NCI-H2227 treated with DMSO at 0.1 percent for 48 hours (cell line): Measurements from ENCODE around the gene NSUN7.
A peak's percentile ranks its signal among the peaks of the same experiment; 100 is the strongest.
"Not testable (repeated sequence)": the region's sequence is repeated elsewhere in the genome, so short reads cannot be mapped to it uniquely, and the experiment has no call there.

Experiments used
- DNase-seq: peaks from one replicate; lab custom pipeline; 2025; lab: John Stamatoyannopoulos, UW

Gene NSUN7

GRCh38 chr4:40749717-40750460 is at the start of gene NSUN7:
Gene NSUN7 (plus strand): TSS chr4:40749955. CDS start chr4:40750694, 739 bp downstream.
- DNase-seq, result peak; percentile 55

- no peak for DNase-seq
Observed at GRCh38 chr4:40702137-40702799, 47.5 kb upstream of the NSUN7 start.

GRCh38 chr4:40702800-40703151 is 47.0 kb upstream of the NSUN7 start:
- no peak for DNase-seq

GRCh38 chr4:40704073-40704472 is 45.7 kb upstream of the NSUN7 start:
- DNase-seq, result no peak

GRCh38 chr4:40710484-40711254 is 39.1 kb upstream of the NSUN7 start:
- DNase-seq, result no peak

GRCh38 chr4:40713001-40713400 is 36.8 kb upstream of the NSUN7 start:
- not testable (repeated sequence) for DNase-seq

GRCh38 chr4:40713798-40714197 is 36.0 kb upstream of the NSUN7 start:
- DNase-seq, result no peak

- DNase-seq, result no peak
Observed at GRCh38 chr4:40718586-40718985, 31.2 kb upstream of the NSUN7 start.

- no peak for DNase-seq
Observed at GRCh38 chr4:40719008-40719623, 30.6 kb upstream of the NSUN7 start.

- DNase-seq, result no peak
Observed at GRCh38 chr4:40720351-40720750, 29.4 kb upstream of the NSUN7 start.

- no peak for DNase-seq
Observed at GRCh38 chr4:40720916-40721315, 28.8 kb upstream of the NSUN7 start.

GRCh38 chr4:40721730-40722171 is 28.0 kb upstream of the NSUN7 start:
- DNase-seq, result no peak

GRCh38 chr4:40722576-40723161 is 27.1 kb upstream of the NSUN7 start:
- no peak for DNase-seq

GRCh38 chr4:40723728-40724127 is 26.0 kb upstream of the NSUN7 start:
- no peak for DNase-seq

GRCh38 chr4:40728333-40728732 is 21.4 kb upstream of the NSUN7 start:
- DNase-seq, result no peak

- DNase-seq, result peak; percentile 18
Observed at GRCh38 chr4:40729555-40729954, 20.2 kb upstream of the NSUN7 start.

- DNase-seq, result no peak
Observed at GRCh38 chr4:40730091-40730679, 19.6 kb upstream of the NSUN7 start.

GRCh38 chr4:40731361-40731760 is 18.4 kb upstream of the NSUN7 start:
- DNase-seq, result no peak

GRCh38 chr4:40731792-40732245 is 17.9 kb upstream of the NSUN7 start:
- peak; percentile 32 for DNase-seq

- no peak for DNase-seq
Observed at GRCh38 chr4:40733752-40734151, 16.0 kb upstream of the NSUN7 start.

- DNase-seq, result no peak
Observed at GRCh38 chr4:40734497-40734896, 15.3 kb upstream of the NSUN7 start.

GRCh38 chr4:40736910-40737309 is 12.8 kb upstream of the NSUN7 start:
- peak; percentile 9 for DNase-seq
